ENCODE results near the gene MED29. TPM values are rescaled to one million over a fixed set of nuclear protein-coding genes. Genes with fewer than 3 reads are reported as not detected.

MED29 gene
- total RNA-seq, 2 donors from 2014 or later: 23.1 to 40.9 TPM

DNA sequence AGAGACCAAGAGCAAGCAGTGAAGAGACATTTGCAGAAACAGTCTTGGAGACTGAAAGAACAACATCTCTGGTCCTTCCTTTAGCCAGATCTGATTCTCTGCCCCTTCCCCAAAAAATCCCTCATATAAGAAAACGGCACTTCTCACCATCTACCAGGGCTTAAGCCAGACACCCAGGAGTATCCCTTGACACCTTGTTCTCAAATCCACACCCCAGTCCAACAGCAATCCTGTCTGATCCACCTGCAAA, 19.6 kb downstream of the MED29 start:
- H3K27ac ChIP-seq: peak overlapping the region; percentile 88 to 98 (median 96)
- no peaks in the 10 kb centered on the region for H3K36me3 ChIP-seq (replicated peaks in 1 of 2; ENCODE audit: insufficient read depth in 1 of 2, low read depth in 2 of 2)
- intact Hi-C loops (cut with DNase I): loop anchor here (10.0 kb wide), 1 partner anchor 66 kb away; the partner anchor contains the start of gene SAMD4B
- ATAC-seq (no peak), DNase-seq (no peak)
- TF ChIP-seq POLR2A (IDR thresholded peaks at IDR 0.05): no peak
- TF ChIP-seq, protein P1, sequence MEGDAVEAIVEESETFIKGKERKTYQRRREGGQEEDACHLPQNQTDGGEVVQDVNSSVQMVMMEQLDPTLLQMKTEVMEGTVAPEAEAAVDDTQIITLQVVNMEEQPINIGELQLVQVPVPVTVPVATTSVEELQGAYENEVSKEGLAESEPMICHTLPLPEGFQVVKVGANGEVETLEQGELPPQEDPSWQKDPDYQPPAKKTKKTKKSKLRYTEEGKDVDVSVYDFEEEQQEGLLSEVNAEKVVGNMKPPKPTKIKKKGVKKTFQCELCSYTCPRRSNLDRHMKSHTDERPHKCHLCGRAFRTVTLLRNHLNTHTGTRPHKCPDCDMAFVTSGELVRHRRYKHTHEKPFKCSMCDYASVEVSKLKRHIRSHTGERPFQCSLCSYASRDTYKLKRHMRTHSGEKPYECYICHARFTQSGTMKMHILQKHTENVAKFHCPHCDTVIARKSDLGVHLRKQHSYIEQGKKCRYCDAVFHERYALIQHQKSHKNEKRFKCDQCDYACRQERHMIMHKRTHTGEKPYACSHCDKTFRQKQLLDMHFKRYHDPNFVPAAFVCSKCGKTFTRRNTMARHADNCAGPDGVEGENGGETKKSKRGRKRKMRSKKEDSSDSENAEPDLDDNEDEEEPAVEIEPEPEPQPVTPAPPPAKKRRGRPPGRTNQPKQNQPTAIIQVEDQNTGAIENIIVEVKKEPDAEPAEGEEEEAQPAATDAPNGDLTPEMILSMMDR (IDR thresholded peaks at IDR 0.05): no peak
- no peak overlapping the region for H3K4me3 ChIP-seq
- no peaks in the 10 kb centered on the region for H3K9me3 ChIP-seq
- 18 to 58% methylated on average over 1 of the region's 1 CpG for WGBS, 2 donors
- peaks cover 59% of the 10 kb centered on the region for H3K4me1 ChIP-seq
- no peaks in the 10 kb centered on the region for H3K27me3 ChIP-seq

DNA sequence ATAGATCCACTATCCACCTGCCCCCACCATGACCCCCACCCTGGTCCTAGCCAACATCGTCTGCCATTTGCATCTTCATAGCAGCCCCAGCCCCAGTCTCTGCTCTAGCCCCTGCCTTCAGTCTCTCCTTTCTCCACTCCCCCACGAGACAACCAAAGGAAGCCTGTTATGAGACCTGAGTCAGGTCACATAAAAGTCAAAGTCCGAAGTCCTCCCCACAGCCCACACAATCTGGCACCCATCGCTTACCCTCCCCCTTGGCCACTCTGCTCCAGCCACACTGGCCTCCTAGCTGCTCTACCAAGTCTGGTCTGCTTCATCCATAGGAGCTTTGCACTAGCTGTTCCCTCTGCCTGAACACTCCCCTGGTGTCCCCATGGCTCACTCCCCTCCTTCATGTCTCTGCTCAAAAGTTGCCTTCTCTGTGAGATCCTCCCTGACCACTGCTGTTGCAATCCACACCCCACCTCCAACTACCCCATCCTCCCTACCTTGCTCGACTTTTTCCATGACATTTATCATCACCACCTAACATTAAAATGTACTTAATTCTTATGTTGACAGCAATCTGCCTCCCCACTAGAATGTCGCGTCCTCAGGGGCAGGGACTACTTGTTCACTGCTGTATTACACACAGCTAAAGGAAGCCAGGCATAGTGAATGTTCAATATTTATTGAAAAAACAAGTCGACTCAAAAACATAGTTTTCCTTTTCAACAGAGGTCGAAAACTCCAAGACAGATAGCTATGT, 20.1 kb downstream of the MED29 start:
- Histone ChIP-seq H3K36me3 (replicated peaks in 1 of 2; ENCODE audit: insufficient read depth in 1 of 2, low read depth in 2 of 2) (no peaks in the 10 kb centered on the region), H3K9me3 (no peaks in the 10 kb centered on the region), H3K4me1 (peaks cover 54% of the 10 kb centered on the region), H3K27ac (peak overlapping the region; percentile 88 to 98 (median 96)), H3K4me3 (no peak overlapping the region), H3K27me3 (no peaks in the 10 kb centered on the region)
- DNase-seq (peak; percentile 71 to 84 (median 78)), ATAC-seq (peak; percentile 3)
- peak in 2 of 3 donors; percentile 64 to 71 for TF ChIP-seq POLR2A (IDR thresholded peaks at IDR 0.05)
- TF ChIP-seq, protein P1 (IDR thresholded peaks at IDR 0.05): peak in 1 of 7 experiments; percentile 11
- intact Hi-C loops (cut with DNase I): loop anchor here (10.0 kb wide), 1 partner anchor 66 kb away; the partner anchor contains the start of gene SAMD4B
- WGBS, 2 donors: 2 to 3% methylated on average over 9 of the region's 9 CpGs

GRCh38 chr19:39411832-39412099, 20.6 kb downstream of the MED29 start:
- TF ChIP-seq POLR2A (IDR thresholded peaks at IDR 0.05): no peak
- TF ChIP-seq, protein P1 (IDR thresholded peaks at IDR 0.05): peak; percentile 82 to 99 (median 93)
- intact Hi-C loops (cut with DNase I): loop anchor here (10.0 kb wide), 1 partner anchor 67 kb away; the partner anchor contains the start of gene SAMD4B
- peak; percentile 93 to 97 (median 96) for DNase-seq
- H3K4me3 ChIP-seq: no peak overlapping the region
- H3K27me3 ChIP-seq: no peaks in the 10 kb centered on the region
- H3K36me3 ChIP-seq (replicated peaks in 1 of 2; ENCODE audit: insufficient read depth in 1 of 2, low read depth in 2 of 2): no peaks in the 10 kb centered on the region
- peaks cover 53% of the 10 kb centered on the region for H3K4me1 ChIP-seq
- ATAC-seq: peak; percentile 58
- H3K9me3 ChIP-seq: no peaks in the 10 kb centered on the region
- WGBS, 2 donors: 0% methylated on average over 7 of the region's 7 CpGs
- H3K27ac ChIP-seq: peak overlapping the region; percentile 88 to 98 (median 96)

GRCh38 chr19:39412100-39412866, 21.1 kb downstream of the MED29 start, which contains the start of gene PLEKHG2:
PLEKHG2 (plus strand) TSS chr19:39412669; CDS start chr19:39414087, 1,418 bp downstream.
- Histone ChIP-seq H3K9me3 (no peaks in the 10 kb centered on the region), H3K4me3 (peak within 1 kb of the TSS; percentile 30 to 33), H3K4me1 (peaks cover 53% of the 10 kb centered on the region), H3K27me3 (no peaks in the 10 kb centered on the region), H3K27ac (peak within 1 kb of the TSS; percentile 88 to 98 (median 96)), H3K36me3 (replicated peaks in 1 of 2; ENCODE audit: insufficient read depth in 1 of 2, low read depth in 2 of 2) (no peaks in the 10 kb centered on the region)
- 0% methylated on average over 23 to 47 of the region's 60 CpGs for WGBS, 2 donors
- TF ChIP-seq, protein P1 (IDR thresholded peaks at IDR 0.05): peak in 6 of 7 experiments; percentile 73 to 88 (median 78)
- TF ChIP-seq POLR2A (IDR thresholded peaks at IDR 0.05): peak; percentile 60 to 94 (median 90)
- intact Hi-C loops (cut with DNase I): loop anchor here (10.0 kb wide), 1 partner anchor 67 kb away; the partner anchor contains the start of gene SAMD4B
- ATAC-seq: peak; percentile 75
- peak; percentile 95 to 99 (median 97) for DNase-seq

Measured in body of pancreas (tissue), 4 donors.